ENCODE measurements around the gene GLT6D1. TPM values are rescaled to one million over a fixed set of nuclear protein-coding genes. Genes with fewer than 3 reads are reported as not detected.
A peak's percentile ranks its signal among the peaks of the same experiment; 100 is the strongest.

GLT6D1 gene
- total and polyA plus RNA-seq, 2 of the 8 experiments (the other 6 are each of a cell fraction or from before 2014, with no cell fraction given): 1.3 to 2.1 TPM

DNA sequence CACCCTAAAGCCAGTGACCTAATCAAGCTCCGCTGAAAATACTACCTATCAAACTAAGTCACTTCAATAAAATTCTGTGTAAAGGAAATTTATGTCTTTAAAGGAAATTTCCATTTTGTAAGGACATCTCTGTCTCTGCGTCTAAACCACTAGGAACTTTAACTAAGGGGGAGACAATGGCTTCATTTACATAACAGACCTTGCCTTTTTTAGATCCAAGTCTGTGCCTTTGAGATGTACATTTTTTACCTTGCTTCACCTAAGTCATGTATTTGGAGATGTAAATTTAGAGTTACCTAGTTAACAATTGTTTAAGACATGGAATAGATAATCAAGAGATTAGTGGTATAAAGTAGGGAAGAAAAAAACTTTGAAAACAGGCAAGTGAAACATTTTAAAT, 10.2 kb upstream of the GLT6D1 start (continued):
- TF ChIP-seq CHD7 (IDR thresholded peaks at IDR 0.05; ENCODE audit: insufficient replicate concordance, low read length): peak; percentile 78
- no peak for TF ChIP-seq RNF2 (IDR thresholded peaks at IDR 0.05; ENCODE audit: borderline replicate concordance, low read depth, low read length, missing control alignments, poor library complexity, severe bottlenecking)
- TF ChIP-seq GABPA (IDR thresholded peaks at IDR 0.05; ENCODE audit: borderline replicate concordance, insufficient read depth, low read length): no peak
- no peak for TF ChIP-seq YY1 (IDR thresholded peaks at IDR 0.05; ENCODE audit: low read depth, low read length)
- no peak for TF ChIP-seq NRF1 (IDR thresholded peaks at IDR 0.05; ENCODE audit: low read depth, low read length)
- no peak for TF ChIP-seq HDAC2 (IDR thresholded peaks at IDR 0.05; ENCODE audit: borderline replicate concordance in 1 of 2, low read depth in 2 of 2, low read length in 2 of 2)
- no peak for TF ChIP-seq SAP30 (IDR thresholded peaks at IDR 0.05; ENCODE audit: insufficient read depth, insufficient replicate concordance, low read length)
- TF ChIP-seq HDAC6 (IDR thresholded peaks at IDR 0.05; ENCODE audit: low read depth, low read length): no peak
- no peak for TF ChIP-seq EZH2 (IDR thresholded peaks at IDR 0.05; ENCODE audit: low read depth, low read length, severe bottlenecking)
- no peak for TF ChIP-seq CBX5 (IDR thresholded peaks at IDR 0.05; ENCODE audit: low read depth, low read length)

Measured in H1 (cell line).